OCI-LY7 (cell line): ENCODE results near the gene NRG4. TPM values are rescaled to one million over a fixed set of nuclear protein-coding genes. Genes with fewer than 3 reads are reported as not detected.

ENCODE experiments used
- BruUV-seq: library from RNA; stranded (reverse); fragments of 400-500 nt; replicated peaks from 2 replicates; lab custom pipeline; 2021; lab: Mats Ljungman, UMichigan
- CTCF ChIA-PET: fragments of 300-600 bp; sonication (Branson Sonifier 250); formaldehyde crosslinking; loops from one replicate; lab custom pipeline; 2022; ENCODE audit warnings: antibody characterized with exemption; ENCODE audit not compliant: unreplicated experiment; lab: Charles Lee
- POLR2A ChIA-PET: fragments of 300-600 bp; sonication (Branson Sonifier 250); formaldehyde crosslinking; loops from one replicate; lab custom pipeline; 2022; ENCODE audit warnings: antibody characterized with exemption; lab: Charles Lee
- DNase-seq: peaks from one replicate; pipeline ENCODE4 v3.0.0-alpha.2; 2015; ENCODE audit warnings: low spot score
- H2AFZ ChIP-seq: fragments of 200-600 bp; sonication (generic), shearing (Covaris generic); 2 replicates; pipeline ENCODE4 v1.6.1; 2014; ENCODE audit warnings: mild to moderate bottlenecking, antibody characterized with exemption, low read length, moderate library complexity
- H3K27ac ChIP-seq: fragments of 200-600 bp; sonication (generic); 2 replicates; pipeline ENCODE4 v1.5.1; 2014; ENCODE audit warnings: mixed run types, low read depth, mild to moderate bottlenecking, moderate library complexity, low read length, inconsistent platforms; ENCODE audit not compliant: poor library complexity, severe bottlenecking
- H3K36me3 ChIP-seq: fragments of 200-600 bp; sonication (generic); 2 replicates; pipeline ENCODE4 v1.6.1; 2014; ENCODE audit warnings: mild to moderate bottlenecking, antibody characterized with exemption, low read length, moderate library complexity, mixed read lengths; ENCODE audit not compliant: insufficient read depth
- H3K4me1 ChIP-seq: fragments of 200-600 bp; sonication (generic); 2 replicates; pipeline ENCODE4 v1.5.1; 2014; ENCODE audit warnings: mild to moderate bottlenecking, low read length; ENCODE audit not compliant: insufficient read depth, poor library complexity, severe bottlenecking
- H3K4me2 ChIP-seq: fragments of 200-600 bp; sonication (generic); 2 replicates; pipeline ENCODE4 v1.6.1; 2014; ENCODE audit warnings: mild to moderate bottlenecking, low read length
- H3K4me3 ChIP-seq: fragments of 200-600 bp; sonication (generic); 2 replicates; pipeline ENCODE4 v1.5.1; 2014; ENCODE audit warnings: mild to moderate bottlenecking, low read depth, low read length; ENCODE audit not compliant: poor library complexity, severe bottlenecking
- H3K79me2 ChIP-seq: fragments of 200-600 bp; sonication (generic); 2 replicates; pipeline ENCODE4 v1.6.1; 2016; ENCODE audit warnings: low read depth, mild to moderate bottlenecking, low read length, moderate library complexity, mixed read lengths; ENCODE audit not compliant: insufficient read depth
- H3K9me2 ChIP-seq: fragments of 200-600 bp; sonication (generic); 2 replicates; pipeline ENCODE4 v1.6.1; 2016; ENCODE audit warnings: mild to moderate bottlenecking, low read length, mixed read lengths; ENCODE audit not compliant: insufficient read depth
- H3K9me3 ChIP-seq: fragments of 200-600 bp; sonication (generic); 2 replicates; pipeline ENCODE4 v1.6.1; 2014; ENCODE audit warnings: mild to moderate bottlenecking, mixed run types, low read length, mixed read lengths
- H4K20me1 ChIP-seq: fragments of 200-600 bp; sonication (generic); 2 replicates; pipeline ENCODE4 v1.6.1; 2014; ENCODE audit warnings: mild to moderate bottlenecking, antibody characterized with exemption, low read length, moderate library complexity, mixed read lengths; ENCODE audit not compliant: insufficient read depth
- CTCF ChIP-seq: fragments of 200-600 bp; sonication (generic); conservative IDR thresholded peaks from 2 replicates; pipeline ENCODE4 v1.5.1; 2014; ENCODE audit warnings: mild to moderate bottlenecking, antibody characterized with exemption, low read length, moderate library complexity, mixed read lengths
- EZH2phosphoT487 ChIP-seq: fragments of 200-600 bp; sonication (generic); IDR thresholded peaks from 2 replicates; pipeline ENCODE4 v1.6.1; 2018; ENCODE audit warnings: low read depth, borderline replicate concordance, mild to moderate bottlenecking, mixed run types, antibody characterized with exemption, low read length, moderate library complexity, mixed read lengths
- intact Hi-C: fragments of 100-400 bp; cut with micrococcal nuclease; formaldehyde crosslinking; loops from one replicate; pipeline ENCODE4 v1.10.0; 2022; ENCODE audit not compliant: unreplicated experiment
- total RNA-seq, 2 experiments: library from RNA; depleted of rRNA in 1 of 2; stranded (reverse); fragments of >200 nt in 1 of 2; shearing (Covaris generic) in 1 of 2; gene quantifications; 2 replicates each; pipeline ENCODE4 v1.2.3, GENCODE V29; 2014 to 2022

Gene NRG4
- total RNA-seq, 2 experiments from 2014 or later: not detected

- Histone ChIP-seq H3K9me2 (no peaks in the 10 kb centered on the region), H3K27ac (no peak overlapping the region), H2AFZ (no peak overlapping the region), H3K9me3 (no peaks in the 10 kb centered on the region), H3K36me3 (peaks cover 5% of the 10 kb centered on the region; the same call in 1 of the 2 replicates), H3K79me2 (no peaks in the 10 kb centered on the region), H4K20me1 (peaks cover 4% of the 10 kb centered on the region; the same call in 1 of the 2 replicates), H3K4me2 (no peak overlapping the region), H3K4me3 (no peak overlapping the region), H3K4me1 (no peaks in the 10 kb centered on the region)
- TF ChIP-seq CTCF: no peak
- TF ChIP-seq EZH2phosphoT487: no peak
- DNase-seq: no peak
- ChIA-PET POLR2A (no interaction called here), CTCF (no interaction called here)
- intact Hi-C loops: no loop called here
- no TSS peak for BruUV-seq
Observed at GRCh38 chr15:75942464-75942863, 69.8 kb downstream of the NRG4 start.

GRCh38 chr15:75930866-75931265 lies 81.4 kb downstream of the NRG4 start:
- no peak for TF ChIP-seq EZH2phosphoT487
- no peak for TF ChIP-seq CTCF
- no peaks in the 10 kb centered on the region for H4K20me1 ChIP-seq
- no peaks in the 10 kb centered on the region for H3K9me3 ChIP-seq
- H3K9me2 ChIP-seq: no peaks in the 10 kb centered on the region
- no peak overlapping the region for H3K4me2 ChIP-seq
- H3K4me3 ChIP-seq: no peak overlapping the region
- DNase-seq: no peak
- H3K27ac ChIP-seq: no peak overlapping the region
- H3K4me1 ChIP-seq: peaks cover 6% of the 10 kb centered on the region
- intact Hi-C loops: no loop called here
- ChIA-PET POLR2A (interaction anchor here (2.0 kb wide), 1 partner anchor 9 kb away, joined by 4 read pairs; no protein-coding TSS in a partner anchor), CTCF (no interaction called here)
- no peak overlapping the region for H2AFZ ChIP-seq
- H3K79me2 ChIP-seq: no peaks in the 10 kb centered on the region
- peaks cover 56% of the 10 kb centered on the region for H3K36me3 ChIP-seq
- BruUV-seq: no TSS peak

- Histone ChIP-seq H3K79me2 (no peaks in the 10 kb centered on the region), H3K36me3 (peaks cover 49% of the 10 kb centered on the region), H3K27ac (no peak overlapping the region), H3K4me2 (no peak overlapping the region), H3K4me1 (peaks cover 6% of the 10 kb centered on the region), H2AFZ (no peak overlapping the region), H3K9me3 (no peaks in the 10 kb centered on the region), H3K4me3 (no peak overlapping the region), H4K20me1 (no peaks in the 10 kb centered on the region), H3K9me2 (no peaks in the 10 kb centered on the region)
- TF ChIP-seq EZH2phosphoT487 (no peak), CTCF (no peak)
- no peak for DNase-seq
- no TSS peak for BruUV-seq
- ChIA-PET CTCF (no interaction called here), POLR2A (interaction anchor here (0.6 to 2.0 kb wide), 3 partner anchors 8 to 11 kb away, joined by 3 to 4 read pairs (median 3); no protein-coding TSS in a partner anchor)
- intact Hi-C loops: loop anchor here (2.0 to 10.0 kb wide), 2 partner anchors 119 to 205 kb away; a partner anchor contains a TSS
Observed at GRCh38 chr15:75929799-75930565, 82.2 kb downstream of the NRG4 start.
